ENCODE data around the gene CA12. TPM values are rescaled to one million over a fixed set of nuclear protein-coding genes. Genes with fewer than 3 reads are reported as not detected.
"Not testable (repeated sequence)": the region's sequence is repeated elsewhere in the genome, so short reads cannot be mapped to it uniquely, and the experiment has no call there.

Gene CA12
- total RNA-seq, 1 experiment from 2014 or later = 0.97 TPM

GRCh38 chr15:63345391-63345752 is 36.3 kb downstream of the CA12 start:
- Histone ChIP-seq H3K27me3 (replicated peaks; ENCODE audit: insufficient read depth, low read depth, low read length, poor library complexity) (no peaks in the 10 kb centered on the region), H3K9me3 (ENCODE audit: low read depth, low read length, poor library complexity, severe bottlenecking) (no peaks in the 10 kb centered on the region), H3K36me3 (ENCODE audit: insufficient read depth, low read length, poor library complexity, severe bottlenecking) (no peaks in the 10 kb centered on the region), H3K27ac (ENCODE audit: low read depth, low read length, poor library complexity, severe bottlenecking) (no peak overlapping the region), H3K4me1 (ENCODE audit: insufficient read depth, low read length, poor library complexity, severe bottlenecking) (peaks cover 63% of the 10 kb centered on the region), H3K4me3 (ENCODE audit: low read depth, low read length, poor library complexity, severe bottlenecking) (no peak overlapping the region)
- CTCF ChIA-PET = no interaction called here
- DNase-seq (ENCODE audit: low spot score) = no peak
- POLR2A ChIA-PET (ENCODE audit: low non-redundant PET) = no interaction called here
- intact Hi-C loops (cut with micrococcal nuclease; ENCODE audit: unreplicated experiment) = no loop called here
- BruUV-seq (replicated peaks) = no TSS peak
- TF ChIP-seq EZH2 (IDR thresholded peaks at IDR 0.05; ENCODE audit: borderline replicate concordance, low read depth, low read length, poor library complexity, severe bottlenecking) (no peak), CTCF (conservative IDR thresholded peaks at IDR 0.05; ENCODE audit: low read depth, low read length) (no peak)

- no peak for DNase-seq (ENCODE audit: low spot score)
- ChIA-PET POLR2A (ENCODE audit: low non-redundant PET) (no interaction called here), CTCF (no interaction called here)
- BruUV-seq (replicated peaks) = no TSS peak
- no peaks in the 10 kb centered on the region for H3K36me3 ChIP-seq (ENCODE audit: insufficient read depth, low read length, poor library complexity, severe bottlenecking)
- TF ChIP-seq EZH2 (IDR thresholded peaks at IDR 0.05; ENCODE audit: borderline replicate concordance, low read depth, low read length, poor library complexity, severe bottlenecking) (no peak), CTCF (conservative IDR thresholded peaks at IDR 0.05; ENCODE audit: low read depth, low read length) (no peak)
- H3K4me1 ChIP-seq (ENCODE audit: insufficient read depth, low read length, poor library complexity, severe bottlenecking) = peaks cover 63% of the 10 kb centered on the region
- no peak overlapping the region for H3K27ac ChIP-seq (ENCODE audit: low read depth, low read length, poor library complexity, severe bottlenecking)
- no peaks in the 10 kb centered on the region for H3K9me3 ChIP-seq (ENCODE audit: low read depth, low read length, poor library complexity, severe bottlenecking)
- intact Hi-C loops (cut with micrococcal nuclease; ENCODE audit: unreplicated experiment) = no loop called here
- H3K4me3 ChIP-seq (ENCODE audit: low read depth, low read length, poor library complexity, severe bottlenecking) = no peak overlapping the region
- H3K27me3 ChIP-seq (replicated peaks; ENCODE audit: insufficient read depth, low read depth, low read length, poor library complexity) = no peaks in the 10 kb centered on the region
Observed at GRCh38 chr15:63344731-63345390, 36.8 kb downstream of the CA12 start.

- POLR2A ChIA-PET (ENCODE audit: low non-redundant PET) = interaction anchor here (0.7 kb wide), 1 partner anchor 34 kb away, joined by 4 read pairs; no protein-coding TSS in a partner anchor
- H3K27me3 ChIP-seq (replicated peaks; ENCODE audit: insufficient read depth, low read depth, low read length, poor library complexity); H3K27ac ChIP-seq (ENCODE audit: low read depth, low read length, poor library complexity, severe bottlenecking); intact Hi-C loops (cut with micrococcal nuclease; ENCODE audit: unreplicated experiment); H3K36me3 ChIP-seq (ENCODE audit: insufficient read depth, low read length, poor library complexity, severe bottlenecking); H3K9me3 ChIP-seq (ENCODE audit: low read depth, low read length, poor library complexity, severe bottlenecking); BruUV-seq (replicated peaks); H3K4me3 ChIP-seq (ENCODE audit: low read depth, low read length, poor library complexity, severe bottlenecking): not testable (repeated sequence)
- CTCF ChIA-PET = interaction anchor here (0.6 kb wide), 2 partner anchors 32 to 144 kb away, joined by 4 to 6 read pairs; no protein-coding TSS in a partner anchor
- peaks cover 56% of the 10 kb centered on the region for H3K4me1 ChIP-seq (ENCODE audit: insufficient read depth, low read length, poor library complexity, severe bottlenecking)
- DNase-seq (ENCODE audit: low spot score) = peak; percentile 90
Observed at GRCh38 chr15:63342996-63343562, 38.6 kb downstream of the CA12 start.

- intact Hi-C loops (cut with micrococcal nuclease; ENCODE audit: unreplicated experiment) = no loop called here
- ChIA-PET CTCF (no interaction called here), POLR2A (ENCODE audit: low non-redundant PET) (no interaction called here)
- Histone ChIP-seq H3K27ac (ENCODE audit: low read depth, low read length, poor library complexity, severe bottlenecking) (no peak overlapping the region), H3K36me3 (ENCODE audit: insufficient read depth, low read length, poor library complexity, severe bottlenecking) (no peaks in the 10 kb centered on the region), H3K27me3 (replicated peaks; ENCODE audit: insufficient read depth, low read depth, low read length, poor library complexity) (no peaks in the 10 kb centered on the region), H3K4me3 (ENCODE audit: low read depth, low read length, poor library complexity, severe bottlenecking) (no peak overlapping the region), H3K9me3 (ENCODE audit: low read depth, low read length, poor library complexity, severe bottlenecking) (no peaks in the 10 kb centered on the region), H3K4me1 (ENCODE audit: insufficient read depth, low read length, poor library complexity, severe bottlenecking) (peaks cover 45% of the 10 kb centered on the region)
- DNase-seq (ENCODE audit: low spot score) = no peak
- no peak for TF ChIP-seq CTCF (conservative IDR thresholded peaks at IDR 0.05; ENCODE audit: low read depth, low read length)
- TF ChIP-seq EZH2 (IDR thresholded peaks at IDR 0.05; ENCODE audit: borderline replicate concordance, low read depth, low read length, poor library complexity, severe bottlenecking) = no peak
- no TSS peak for BruUV-seq (replicated peaks)
Observed at GRCh38 chr15:63341898-63342297, 39.7 kb downstream of the CA12 start.

Data from A673 (cell line).